Measurements from ENCODE around the gene ASB13. TPM values are rescaled to one million over a fixed set of nuclear protein-coding genes. Genes with fewer than 3 reads are reported as not detected.

ASB13 gene
- total and polyA plus RNA-seq, 10 of the 15 experiments (the other 5 are each of a cell fraction or from before 2014, with no cell fraction given): 0.02 to 0.59 (median 0.10) TPM; not detected in 2

DNA sequence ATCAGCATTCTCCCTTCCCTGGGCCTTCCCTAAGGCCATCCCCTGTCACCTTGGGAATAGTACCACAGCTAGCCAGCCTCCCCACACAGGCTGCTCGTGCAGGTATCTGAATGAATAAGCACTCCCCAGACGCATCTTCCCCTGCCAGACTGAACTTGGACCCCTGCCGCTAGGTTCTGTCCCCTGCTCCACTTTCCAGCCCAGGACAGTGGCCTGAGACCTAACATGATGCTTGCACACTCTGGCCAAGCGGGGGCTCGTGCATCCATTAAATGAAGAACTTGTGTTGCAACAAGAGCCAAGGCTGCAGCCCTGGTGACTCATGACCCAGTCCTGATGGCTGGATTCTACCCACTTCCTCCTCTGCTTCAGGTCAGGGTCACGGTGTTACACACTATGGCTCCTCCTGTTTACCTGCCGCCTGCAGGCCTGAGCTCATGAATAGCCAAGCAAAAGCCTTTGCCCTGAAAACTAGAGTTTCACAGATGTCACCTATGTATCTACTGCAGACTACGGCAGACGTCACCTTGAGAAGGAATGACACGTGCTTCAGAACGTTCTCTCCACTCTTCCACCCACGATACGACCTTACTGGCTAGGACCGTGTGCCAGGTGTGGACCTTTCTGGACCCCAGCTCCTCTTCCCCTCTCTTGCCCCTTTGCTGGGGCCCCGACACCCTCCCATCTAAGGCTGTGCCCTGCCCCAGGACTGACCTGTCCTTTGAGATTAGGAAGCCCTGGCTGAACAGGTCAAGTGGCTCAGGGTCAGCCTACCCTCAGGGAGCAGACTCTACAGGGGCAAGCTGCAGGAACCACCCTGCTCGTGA is 6.5 kb downstream of the ASB13 start:
- Histone ChIP-seq H3K9ac (ENCODE audit: control insufficient read depth, insufficient read depth, low read length) (no peak overlapping the region), H3K36me3 (ENCODE audit: control insufficient read depth in 2 of 2, insufficient read depth in 2 of 2, low read length in 1 of 2) (no peaks in the 10 kb centered on the region), H2AFZ (ENCODE audit: control insufficient read depth, low read depth, low read length) (no peak overlapping the region), H3K4me2 (ENCODE audit: control insufficient read depth, insufficient read depth) (0 out of 2 replicates have a peak overlapping the region, but pooled peaks have one; percentile 14), H3K9me3 (replicated peaks; ENCODE audit: control insufficient read depth, insufficient read depth, low read length) (no peaks in the 10 kb centered on the region; the same call in 2 of the 3 replicates), H4K20me1 (ENCODE audit: control insufficient read depth, insufficient read depth) (no peaks in the 10 kb centered on the region), H3K79me2 (ENCODE audit: control insufficient read depth, insufficient read depth, low read length) (no peaks in the 10 kb centered on the region), H3K4me1 (ENCODE audit: control insufficient read depth, insufficient read depth, low read length) (peaks cover 9% of the 10 kb centered on the region), H3K27me3 (replicated peaks in 1 of 2; ENCODE audit: control insufficient read depth in 2 of 2, insufficient read depth in 2 of 2, low read length in 1 of 2) (peaks cover 0 to 1% of the 10 kb centered on the region in 2 experiments; a peak in 2 of 4 replicates), H3K4me3 (no peak overlapping the region), H3K27ac (ENCODE audit: control insufficient read depth, insufficient read depth) (no peak overlapping the region)
- ChIA-PET CTCF (interaction anchor here (0.8 kb wide), 1 partner anchor 37 kb away, joined by 3 read pairs; no protein-coding TSS in a partner anchor), SMC1A (ENCODE audit: uncharacterized antibody, unreplicated experiment) (no interaction called here), POLR2A (no interaction called here), RAD21 (ENCODE audit: unreplicated experiment) (no interaction called here)
- WGBS (ENCODE audit: insufficient coverage, insufficient replicate concordance, low lambda C conversion rate, missing lambda C conversion rate): 27% methylated on average over 16 of the region's 16 CpGs
- TF ChIP-seq, protein P1, sequence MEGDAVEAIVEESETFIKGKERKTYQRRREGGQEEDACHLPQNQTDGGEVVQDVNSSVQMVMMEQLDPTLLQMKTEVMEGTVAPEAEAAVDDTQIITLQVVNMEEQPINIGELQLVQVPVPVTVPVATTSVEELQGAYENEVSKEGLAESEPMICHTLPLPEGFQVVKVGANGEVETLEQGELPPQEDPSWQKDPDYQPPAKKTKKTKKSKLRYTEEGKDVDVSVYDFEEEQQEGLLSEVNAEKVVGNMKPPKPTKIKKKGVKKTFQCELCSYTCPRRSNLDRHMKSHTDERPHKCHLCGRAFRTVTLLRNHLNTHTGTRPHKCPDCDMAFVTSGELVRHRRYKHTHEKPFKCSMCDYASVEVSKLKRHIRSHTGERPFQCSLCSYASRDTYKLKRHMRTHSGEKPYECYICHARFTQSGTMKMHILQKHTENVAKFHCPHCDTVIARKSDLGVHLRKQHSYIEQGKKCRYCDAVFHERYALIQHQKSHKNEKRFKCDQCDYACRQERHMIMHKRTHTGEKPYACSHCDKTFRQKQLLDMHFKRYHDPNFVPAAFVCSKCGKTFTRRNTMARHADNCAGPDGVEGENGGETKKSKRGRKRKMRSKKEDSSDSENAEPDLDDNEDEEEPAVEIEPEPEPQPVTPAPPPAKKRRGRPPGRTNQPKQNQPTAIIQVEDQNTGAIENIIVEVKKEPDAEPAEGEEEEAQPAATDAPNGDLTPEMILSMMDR (IDR thresholded peaks at IDR 0.05 in 2 of 3, conservative IDR thresholded peaks at IDR 0.05 in 1 of 3; ENCODE audit: control insufficient read depth in 2 of 3, extremely low read depth in 1 of 3, insufficient read depth in 1 of 3, low read depth in 3 of 3, low read length in 3 of 3): no peak
- TF ChIP-seq SPI1 (IDR thresholded peaks at IDR 0.05; ENCODE audit: borderline replicate concordance, insufficient read depth, low read depth, low read length) (peak; percentile 63; the same call in 1 of the 2 replicates), NR2F1 (conservative IDR thresholded peaks at IDR 0.05) (0 out of 2 replicates have a peak, but pooled peaks have one; percentile 17)
- TF ChIP-seq, protein P2, sequence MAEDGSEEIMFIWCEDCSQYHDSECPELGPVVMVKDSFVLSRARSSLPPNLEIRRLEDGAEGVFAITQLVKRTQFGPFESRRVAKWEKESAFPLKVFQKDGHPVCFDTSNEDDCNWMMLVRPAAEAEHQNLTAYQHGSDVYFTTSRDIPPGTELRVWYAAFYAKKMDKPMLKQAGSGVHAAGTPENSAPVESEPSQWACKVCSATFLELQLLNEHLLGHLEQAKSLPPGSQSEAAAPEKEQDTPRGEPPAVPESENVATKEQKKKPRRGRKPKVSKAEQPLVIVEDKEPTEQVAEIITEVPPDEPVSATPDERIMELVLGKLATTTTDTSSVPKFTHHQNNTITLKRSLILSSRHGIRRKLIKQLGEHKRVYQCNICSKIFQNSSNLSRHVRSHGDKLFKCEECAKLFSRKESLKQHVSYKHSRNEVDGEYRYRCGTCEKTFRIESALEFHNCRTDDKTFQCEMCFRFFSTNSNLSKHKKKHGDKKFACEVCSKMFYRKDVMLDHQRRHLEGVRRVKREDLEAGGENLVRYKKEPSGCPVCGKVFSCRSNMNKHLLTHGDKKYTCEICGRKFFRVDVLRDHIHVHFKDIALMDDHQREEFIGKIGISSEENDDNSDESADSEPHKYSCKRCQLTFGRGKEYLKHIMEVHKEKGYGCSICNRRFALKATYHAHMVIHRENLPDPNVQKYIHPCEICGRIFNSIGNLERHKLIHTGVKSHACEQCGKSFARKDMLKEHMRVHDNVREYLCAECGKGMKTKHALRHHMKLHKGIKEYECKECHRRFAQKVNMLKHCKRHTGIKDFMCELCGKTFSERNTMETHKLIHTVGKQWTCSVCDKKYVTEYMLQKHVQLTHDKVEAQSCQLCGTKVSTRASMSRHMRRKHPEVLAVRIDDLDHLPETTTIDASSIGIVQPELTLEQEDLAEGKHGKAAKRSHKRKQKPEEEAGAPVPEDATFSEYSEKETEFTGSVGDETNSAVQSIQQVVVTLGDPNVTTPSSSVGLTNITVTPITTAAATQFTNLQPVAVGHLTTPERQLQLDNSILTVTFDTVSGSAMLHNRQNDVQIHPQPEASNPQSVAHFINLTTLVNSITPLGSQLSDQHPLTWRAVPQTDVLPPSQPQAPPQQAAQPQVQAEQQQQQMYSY (CRISPR knock-in tag; IDR thresholded peaks at IDR 0.05): no peak
- intact Hi-C loops (cut with micrococcal nuclease; ENCODE audit: unreplicated experiment): no loop called here
- no TSS peak for BruUV-seq (replicated peaks)
- no peak for DNase-seq (ENCODE audit: low read depth, low spot score)
- in situ Hi-C loops (cut with MboI): no loop called here
- peak; percentile 87 for FAIRE-seq
- ATAC-seq: peak; percentile 74
